Measurements from ENCODE around the gene RUNX1.

Gene RUNX1

DNA sequence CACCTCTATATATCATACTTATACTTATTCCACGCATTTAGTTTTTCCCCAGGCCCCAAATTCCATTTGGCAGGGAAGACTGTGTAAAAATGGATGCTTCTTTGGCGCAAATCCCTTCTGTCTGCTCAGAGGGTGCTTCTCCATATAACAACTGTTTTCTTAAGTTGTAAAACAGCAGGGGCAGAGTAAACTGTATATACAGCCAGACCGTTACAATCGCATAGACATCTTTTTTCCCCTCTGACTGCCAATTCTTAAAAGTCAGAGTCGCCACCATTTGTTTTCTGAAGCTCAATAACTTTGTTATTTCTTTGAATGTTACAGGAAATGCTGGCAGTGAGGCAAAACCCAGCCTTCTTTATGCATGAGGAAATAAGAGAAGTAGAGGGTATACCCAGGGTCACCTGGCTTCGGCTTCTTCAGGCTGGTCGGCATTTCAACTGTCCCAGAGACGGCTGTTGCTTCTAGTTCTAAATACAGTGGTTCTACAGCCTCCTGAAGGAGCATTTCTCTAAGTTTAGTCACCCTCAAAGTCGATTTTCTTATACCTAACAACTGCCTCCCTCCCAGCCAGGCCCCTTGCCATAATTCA, 191.9 kb downstream of the RUNX1 start:
- H3K4me1 ChIP-seq (ENCODE audit: insufficient read depth, low read length): no peaks in the 10 kb centered on the region
- no peaks in the 10 kb centered on the region for H3K27me3 ChIP-seq (ENCODE audit: insufficient read depth, low read length)
- no peak overlapping the region for H2AFZ ChIP-seq (ENCODE audit: low read depth, low read length)
- no peaks in the 10 kb centered on the region for H3K36me3 ChIP-seq (ENCODE audit: insufficient read depth, low read length)
- H3K4me3 ChIP-seq (ENCODE audit: low read length): no peak overlapping the region
- H3K9me3 ChIP-seq (ENCODE audit: low read length): no peaks in the 10 kb centered on the region

- Histone ChIP-seq H3K9me3 (ENCODE audit: low read length) (no peaks in the 10 kb centered on the region), H3K36me3 (ENCODE audit: insufficient read depth, low read length) (no peaks in the 10 kb centered on the region), H2AFZ (ENCODE audit: low read depth, low read length) (no peak overlapping the region), H3K4me3 (ENCODE audit: low read length) (no peak overlapping the region), H3K27me3 (ENCODE audit: insufficient read depth, low read length) (no peaks in the 10 kb centered on the region), H3K4me1 (ENCODE audit: insufficient read depth, low read length) (no peaks in the 10 kb centered on the region)
Observed at GRCh38 chr21:34852448-34852847, 196.7 kb downstream of the RUNX1 start.

- H3K36me3 ChIP-seq (ENCODE audit: insufficient read depth, low read length): no peaks in the 10 kb centered on the region
- H3K27me3 ChIP-seq (ENCODE audit: insufficient read depth, low read length): no peaks in the 10 kb centered on the region
- no peaks in the 10 kb centered on the region for H3K4me1 ChIP-seq (ENCODE audit: insufficient read depth, low read length)
- H3K4me3 ChIP-seq (ENCODE audit: low read length): no peak overlapping the region
- H3K9me3 ChIP-seq (ENCODE audit: low read length): no peaks in the 10 kb centered on the region
- no peak overlapping the region for H2AFZ ChIP-seq (ENCODE audit: low read depth, low read length)
Observed at GRCh38 chr21:34850166-34850690, 198.9 kb downstream of the RUNX1 start.

- Histone ChIP-seq H2AFZ (ENCODE audit: low read depth, low read length) (no peak overlapping the region), H3K4me1 (ENCODE audit: insufficient read depth, low read length) (no peaks in the 10 kb centered on the region), H3K4me3 (ENCODE audit: low read length) (no peak overlapping the region), H3K27me3 (ENCODE audit: insufficient read depth, low read length) (no peaks in the 10 kb centered on the region), H3K9me3 (ENCODE audit: low read length) (no peaks in the 10 kb centered on the region), H3K36me3 (ENCODE audit: insufficient read depth, low read length) (no peaks in the 10 kb centered on the region)
Observed at GRCh38 chr21:34846601-34847112, 202.4 kb downstream of the RUNX1 start.

DNA sequence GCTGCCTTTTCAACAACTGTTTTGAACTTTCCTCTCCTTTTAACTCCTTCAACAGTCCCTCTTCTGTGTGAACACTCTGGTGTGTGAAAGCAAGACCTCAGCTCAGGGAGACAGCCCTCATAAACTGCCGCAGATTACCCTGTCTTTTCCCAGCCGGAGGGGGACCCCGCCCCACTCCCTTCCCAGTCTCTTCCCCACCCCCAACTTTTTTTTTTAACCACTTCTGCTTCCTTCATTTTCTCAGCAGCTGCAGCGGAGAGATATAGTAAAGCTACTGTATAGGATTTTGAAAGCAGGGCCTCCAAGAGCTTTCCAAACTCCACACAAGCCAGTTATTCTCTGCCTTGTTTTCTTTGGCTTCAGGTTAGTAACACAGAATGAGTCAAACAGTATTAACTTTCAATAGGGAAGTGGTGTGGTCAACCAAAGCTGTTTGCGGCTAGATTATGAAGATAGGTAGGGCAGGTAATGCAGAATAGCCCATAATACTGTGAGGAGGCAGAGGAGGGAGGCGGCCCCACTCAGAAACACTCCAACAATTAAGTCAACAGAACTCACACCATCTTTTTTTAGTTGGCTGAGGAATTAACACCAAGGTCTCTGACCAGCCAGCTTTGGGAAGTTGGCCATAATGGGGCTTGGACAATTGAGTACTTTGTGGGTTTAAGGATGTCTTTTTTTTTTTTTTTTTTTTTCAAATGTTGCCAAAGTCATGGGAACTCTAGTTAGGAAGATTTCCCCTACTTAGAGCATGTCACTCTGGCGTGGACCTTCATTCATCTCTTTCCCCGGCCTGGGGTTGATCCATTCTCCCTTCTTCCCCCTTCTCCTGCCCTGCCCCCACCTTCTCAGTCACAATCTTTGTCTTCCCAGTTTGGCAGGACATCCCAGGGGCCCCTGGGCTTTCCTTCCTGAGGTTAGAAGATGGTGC, 203.3 kb downstream of the RUNX1 start:
- Histone ChIP-seq H3K36me3 (ENCODE audit: insufficient read depth, low read length) (no peaks in the 10 kb centered on the region), H3K4me1 (ENCODE audit: insufficient read depth, low read length) (no peaks in the 10 kb centered on the region), H3K27me3 (ENCODE audit: insufficient read depth, low read length) (no peaks in the 10 kb centered on the region), H3K4me3 (ENCODE audit: low read length) (no peak overlapping the region), H3K9me3 (ENCODE audit: low read length) (no peaks in the 10 kb centered on the region), H2AFZ (ENCODE audit: low read depth, low read length) (no peak overlapping the region)

- Histone ChIP-seq H2AFZ (ENCODE audit: low read depth, low read length) (no peak overlapping the region), H3K4me1 (ENCODE audit: insufficient read depth, low read length) (no peaks in the 10 kb centered on the region), H3K36me3 (ENCODE audit: insufficient read depth, low read length) (no peaks in the 10 kb centered on the region), H3K4me3 (ENCODE audit: low read length) (no peak overlapping the region), H3K27me3 (ENCODE audit: insufficient read depth, low read length) (no peaks in the 10 kb centered on the region), H3K9me3 (ENCODE audit: low read length) (no peaks in the 10 kb centered on the region)
Observed at GRCh38 chr21:34844924-34845238, 204.2 kb downstream of the RUNX1 start.

DNA sequence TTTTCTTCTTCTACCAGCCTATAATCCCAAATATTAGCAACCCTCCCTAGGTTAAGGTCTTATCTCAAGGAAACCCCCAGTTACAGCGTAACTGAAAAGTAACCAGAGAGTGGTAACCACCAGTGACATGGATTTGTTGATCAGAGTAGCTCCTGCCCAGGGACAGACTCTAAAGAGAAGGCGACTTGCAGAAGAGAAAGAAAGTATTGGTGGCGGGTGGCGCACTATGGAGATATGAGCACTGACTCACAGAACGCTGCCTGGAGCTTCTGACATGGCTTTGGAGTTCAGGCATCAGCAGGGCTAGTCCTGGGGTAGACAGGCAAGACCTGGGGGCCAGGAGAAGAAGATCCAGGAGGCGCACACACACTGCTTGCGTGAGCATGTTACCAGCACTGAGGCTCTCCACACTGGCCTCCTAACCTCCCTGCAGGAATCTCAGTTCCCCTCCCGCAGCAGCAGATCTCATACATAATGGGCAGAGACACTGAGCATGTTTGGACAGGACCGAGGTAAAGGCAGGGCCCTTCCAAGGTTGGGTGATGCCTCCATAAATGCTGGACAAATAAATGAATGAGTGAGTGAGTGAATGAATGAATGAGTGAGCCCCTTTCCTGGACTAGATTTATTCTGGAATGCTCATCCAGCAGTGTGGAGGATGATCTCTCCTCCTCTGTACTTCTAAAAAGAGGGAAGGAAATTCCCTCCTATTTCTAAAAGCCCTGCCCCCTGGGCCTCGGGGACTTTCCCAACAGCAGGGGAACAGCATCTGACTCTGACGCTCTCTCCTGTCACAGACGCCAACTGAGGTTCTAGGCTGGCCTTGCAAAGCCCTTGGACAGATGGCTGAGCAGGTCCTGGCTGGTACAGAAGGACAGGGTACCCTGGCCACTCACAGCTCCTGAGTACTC, 204.8 kb downstream of the RUNX1 start:
- no peak overlapping the region for H3K4me3 ChIP-seq (ENCODE audit: low read length)
- no peak overlapping the region for H2AFZ ChIP-seq (ENCODE audit: low read depth, low read length)
- H3K9me3 ChIP-seq (ENCODE audit: low read length): no peaks in the 10 kb centered on the region
- no peaks in the 10 kb centered on the region for H3K4me1 ChIP-seq (ENCODE audit: insufficient read depth, low read length)
- no peaks in the 10 kb centered on the region for H3K36me3 ChIP-seq (ENCODE audit: insufficient read depth, low read length)
- no peaks in the 10 kb centered on the region for H3K27me3 ChIP-seq (ENCODE audit: insufficient read depth, low read length)

- no peaks in the 10 kb centered on the region for H3K27me3 ChIP-seq (ENCODE audit: insufficient read depth, low read length)
- H3K9me3 ChIP-seq (ENCODE audit: low read length): no peaks in the 10 kb centered on the region
- H2AFZ ChIP-seq (ENCODE audit: low read depth, low read length): no peak overlapping the region
- H3K4me3 ChIP-seq (ENCODE audit: low read length): no peak overlapping the region
- H3K36me3 ChIP-seq (ENCODE audit: insufficient read depth, low read length): no peaks in the 10 kb centered on the region
- H3K4me1 ChIP-seq (ENCODE audit: insufficient read depth, low read length): no peaks in the 10 kb centered on the region
Observed at GRCh38 chr21:34843562-34843961, 205.5 kb downstream of the RUNX1 start.

GRCh38 chr21:34841154-34841553, 207.9 kb downstream of the RUNX1 start:
- Histone ChIP-seq H3K4me3 (ENCODE audit: low read length) (no peak overlapping the region), H3K36me3 (ENCODE audit: insufficient read depth, low read length) (no peaks in the 10 kb centered on the region), H3K4me1 (ENCODE audit: insufficient read depth, low read length) (peaks cover under 1% of the 10 kb centered on the region), H3K27me3 (ENCODE audit: insufficient read depth, low read length) (no peaks in the 10 kb centered on the region), H2AFZ (ENCODE audit: low read depth, low read length) (no peak overlapping the region), H3K9me3 (ENCODE audit: low read length) (no peaks in the 10 kb centered on the region)

DNA sequence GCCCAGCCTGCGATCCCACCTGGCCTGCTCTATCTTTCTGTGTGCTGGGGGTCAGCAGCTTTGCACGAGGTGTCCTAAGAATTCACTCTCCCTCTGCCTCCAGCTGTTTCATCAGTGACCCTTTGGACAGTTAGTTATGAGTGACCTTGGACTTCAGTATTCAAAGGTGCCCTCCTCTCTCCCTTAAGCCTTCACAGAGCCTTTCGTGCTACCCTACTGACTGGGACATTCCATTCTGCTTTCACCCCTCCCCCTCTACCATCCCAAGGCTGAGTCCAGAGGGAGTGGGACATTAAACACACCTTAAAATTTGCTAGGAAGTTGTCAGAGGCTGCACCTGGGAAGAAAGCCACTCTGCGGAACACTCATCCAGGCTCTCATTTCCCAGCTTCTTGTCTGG, 208.4 kb downstream of the RUNX1 start:
- Histone ChIP-seq H3K27me3 (ENCODE audit: insufficient read depth, low read length) (no peaks in the 10 kb centered on the region), H3K4me1 (ENCODE audit: insufficient read depth, low read length) (peaks cover 2% of the 10 kb centered on the region), H3K9me3 (ENCODE audit: low read length) (no peaks in the 10 kb centered on the region), H3K36me3 (ENCODE audit: insufficient read depth, low read length) (no peaks in the 10 kb centered on the region), H3K4me3 (ENCODE audit: low read length) (no peak overlapping the region), H2AFZ (ENCODE audit: low read depth, low read length) (no peak overlapping the region)

DNA sequence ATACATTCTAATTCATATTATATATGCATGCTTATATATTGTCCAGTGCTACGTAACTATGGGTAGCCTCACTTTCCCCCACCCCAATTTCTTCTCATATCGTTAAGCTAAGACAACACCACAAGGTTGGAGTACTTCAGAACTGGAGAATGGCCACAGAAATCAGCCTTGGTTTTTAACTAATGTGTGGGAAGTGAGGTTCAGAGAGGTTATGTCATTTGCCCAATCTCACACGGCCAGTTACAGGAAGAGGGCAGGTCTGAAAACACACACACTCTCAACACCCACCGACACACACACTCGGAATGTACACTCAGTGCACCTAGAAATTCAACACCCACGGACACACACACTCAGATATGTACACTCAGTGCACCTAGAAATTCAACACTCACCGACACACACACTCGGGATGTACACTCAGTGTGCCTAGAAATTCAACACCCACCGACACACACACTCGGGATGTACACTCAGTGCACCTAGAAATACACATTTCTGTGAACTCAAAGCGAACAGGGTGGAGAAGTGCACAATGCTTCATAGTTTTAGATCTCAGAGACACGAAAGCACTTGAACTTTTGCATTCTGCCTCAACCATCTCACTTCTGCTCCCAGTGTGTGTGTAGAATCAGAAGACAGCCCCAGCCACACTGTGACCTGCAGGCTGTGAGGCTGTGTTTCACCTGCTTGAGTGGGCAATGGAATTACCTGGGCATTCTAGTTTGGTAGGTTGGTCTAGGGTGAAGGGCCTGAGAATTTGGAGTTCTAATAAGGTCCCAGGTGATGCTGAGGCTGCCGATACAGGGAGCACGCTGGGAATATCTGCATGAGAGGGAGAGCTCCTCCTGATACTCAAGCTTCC, 209.9 kb downstream of the RUNX1 start:
- Histone ChIP-seq H2AFZ (ENCODE audit: low read depth, low read length) (no peak overlapping the region), H3K36me3 (ENCODE audit: insufficient read depth, low read length) (no peaks in the 10 kb centered on the region), H3K27me3 (ENCODE audit: insufficient read depth, low read length) (no peaks in the 10 kb centered on the region), H3K4me3 (ENCODE audit: low read length) (no peak overlapping the region), H3K9me3 (ENCODE audit: low read length) (no peaks in the 10 kb centered on the region), H3K4me1 (ENCODE audit: insufficient read depth, low read length) (peaks cover 2% of the 10 kb centered on the region)

DNA sequence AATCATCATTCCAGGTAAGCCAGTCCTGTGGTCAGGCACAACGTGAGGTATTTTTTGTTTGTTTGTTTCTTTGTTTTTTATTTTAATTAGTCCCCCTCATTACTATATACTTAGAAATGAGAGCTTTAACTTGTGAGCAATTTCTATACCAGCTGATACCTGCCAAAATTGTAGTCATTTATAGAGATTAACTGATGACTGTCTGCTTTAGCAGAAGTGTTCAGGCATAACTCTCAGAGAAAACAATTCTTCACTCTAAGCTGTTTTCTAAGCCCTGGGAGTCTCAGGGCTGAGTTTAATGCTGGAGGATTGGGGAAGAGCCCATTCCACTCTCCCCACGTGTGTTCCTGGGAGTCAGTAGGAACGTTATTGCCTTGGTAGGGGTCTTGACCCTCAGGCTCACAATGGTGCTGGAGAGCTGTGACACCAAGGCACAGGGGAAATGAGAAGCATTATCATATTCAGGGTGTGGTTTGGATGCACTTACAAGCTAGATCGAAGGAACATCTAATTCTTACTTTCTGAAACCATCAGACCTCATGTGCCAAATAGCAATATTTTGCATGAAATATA, 212.1 kb downstream of the RUNX1 start:
- H3K27me3 ChIP-seq (ENCODE audit: insufficient read depth, low read length): no peaks in the 10 kb centered on the region
- no peaks in the 10 kb centered on the region for H3K36me3 ChIP-seq (ENCODE audit: insufficient read depth, low read length)
- no peak overlapping the region for H3K4me3 ChIP-seq (ENCODE audit: low read length)
- no peak overlapping the region for H2AFZ ChIP-seq (ENCODE audit: low read depth, low read length)
- H3K4me1 ChIP-seq (ENCODE audit: insufficient read depth, low read length): peaks cover 2% of the 10 kb centered on the region
- H3K9me3 ChIP-seq (ENCODE audit: low read length): no peaks in the 10 kb centered on the region

Measured in neuron (in vitro differentiated cells).